ENCODE measurements around the gene MRGPRE.

MRGPRE gene

DNA sequence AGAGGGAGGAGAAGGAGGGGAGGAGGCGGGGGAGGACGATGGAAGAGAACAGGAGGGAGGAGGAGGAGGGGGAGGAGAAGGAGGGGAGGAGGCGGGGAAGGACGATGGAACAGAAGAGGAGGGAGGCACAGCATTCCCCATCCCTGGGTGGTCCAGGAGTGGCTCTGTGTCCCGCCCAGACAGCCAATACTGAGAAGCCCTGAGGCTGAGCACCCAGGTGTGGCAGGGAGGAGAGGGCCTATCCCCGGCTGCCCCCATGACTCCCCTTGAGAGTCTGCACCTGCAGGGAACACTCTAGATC lies 717 bp downstream of the MRGPRE start:
- Histone ChIP-seq H3K27ac (no peak overlapping the region), H3K36me3 (ENCODE audit: control insufficient read depth, insufficient read depth, low read length) (no peaks in the 10 kb centered on the region), H2AFZ (no peak overlapping the region), H3K27me3 (ENCODE audit: control insufficient read depth, insufficient read depth, low read length) (no peaks in the 10 kb centered on the region), H3K4me1 (no peaks in the 10 kb centered on the region), H3K9me3 (ENCODE audit: control insufficient read depth, low read length) (no peaks in the 10 kb centered on the region), H3K79me2 (no peaks in the 10 kb centered on the region), H3K4me3 (ENCODE audit: low read depth, low read length) (no peak overlapping the region), H3K9ac (no peak overlapping the region), H3K4me2 (ENCODE audit: low read length) (no peak overlapping the region)
- TF ChIP-seq, protein P1, sequence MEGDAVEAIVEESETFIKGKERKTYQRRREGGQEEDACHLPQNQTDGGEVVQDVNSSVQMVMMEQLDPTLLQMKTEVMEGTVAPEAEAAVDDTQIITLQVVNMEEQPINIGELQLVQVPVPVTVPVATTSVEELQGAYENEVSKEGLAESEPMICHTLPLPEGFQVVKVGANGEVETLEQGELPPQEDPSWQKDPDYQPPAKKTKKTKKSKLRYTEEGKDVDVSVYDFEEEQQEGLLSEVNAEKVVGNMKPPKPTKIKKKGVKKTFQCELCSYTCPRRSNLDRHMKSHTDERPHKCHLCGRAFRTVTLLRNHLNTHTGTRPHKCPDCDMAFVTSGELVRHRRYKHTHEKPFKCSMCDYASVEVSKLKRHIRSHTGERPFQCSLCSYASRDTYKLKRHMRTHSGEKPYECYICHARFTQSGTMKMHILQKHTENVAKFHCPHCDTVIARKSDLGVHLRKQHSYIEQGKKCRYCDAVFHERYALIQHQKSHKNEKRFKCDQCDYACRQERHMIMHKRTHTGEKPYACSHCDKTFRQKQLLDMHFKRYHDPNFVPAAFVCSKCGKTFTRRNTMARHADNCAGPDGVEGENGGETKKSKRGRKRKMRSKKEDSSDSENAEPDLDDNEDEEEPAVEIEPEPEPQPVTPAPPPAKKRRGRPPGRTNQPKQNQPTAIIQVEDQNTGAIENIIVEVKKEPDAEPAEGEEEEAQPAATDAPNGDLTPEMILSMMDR (IDR thresholded peaks at IDR 0.05): no peak

DNA sequence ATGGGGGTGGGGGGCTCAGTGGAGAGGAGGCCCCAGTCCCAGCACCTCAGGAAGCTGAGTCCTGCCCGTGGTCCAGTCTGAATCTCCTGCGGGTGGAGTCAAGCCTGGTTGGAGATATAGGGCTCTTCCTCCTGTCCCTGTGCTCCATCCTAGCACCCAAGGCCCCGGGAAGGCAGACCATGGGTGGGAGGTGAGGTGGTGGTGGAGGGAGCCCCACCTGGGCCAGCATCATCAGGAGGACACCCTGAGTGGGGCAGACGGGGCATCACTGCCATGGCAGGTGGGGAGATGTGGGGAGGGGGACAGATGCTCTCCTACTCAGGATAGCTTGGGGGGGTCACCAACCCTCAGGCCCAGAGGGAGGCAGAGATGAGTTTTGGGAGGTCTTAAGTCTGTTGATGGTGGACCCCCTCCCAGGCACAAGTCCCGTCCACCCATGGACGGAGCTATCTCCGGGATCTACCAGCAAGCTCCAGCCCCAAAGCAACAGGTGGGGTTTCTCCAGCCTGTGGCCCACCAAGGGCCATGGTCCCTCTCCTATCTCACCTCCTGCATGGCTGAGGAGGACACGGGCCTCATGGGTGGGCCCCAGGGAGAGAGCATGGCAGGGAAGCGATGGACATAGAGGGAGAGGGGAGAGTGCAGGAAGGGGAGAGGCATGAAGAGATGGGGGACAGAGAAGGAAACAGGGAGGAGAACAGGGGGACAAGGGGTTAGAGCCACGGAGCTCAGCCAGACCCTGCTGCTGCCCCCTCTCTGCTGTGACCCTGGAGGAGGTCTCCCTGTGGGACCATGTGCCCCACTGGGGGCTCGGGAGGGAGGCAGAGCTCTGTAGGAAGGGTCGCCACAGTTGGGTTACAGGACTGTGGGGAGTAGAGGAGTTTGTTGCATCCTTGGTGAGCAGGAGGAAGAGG lies 1.3 kb downstream of the MRGPRE start:
- H3K4me3 ChIP-seq (ENCODE audit: low read depth, low read length): no peak overlapping the region
- no peak overlapping the region for H3K9ac ChIP-seq
- H3K79me2 ChIP-seq: no peaks in the 10 kb centered on the region
- TF ChIP-seq, protein P1 (IDR thresholded peaks at IDR 0.05): no peak
- H3K27ac ChIP-seq: no peak overlapping the region
- H3K36me3 ChIP-seq (ENCODE audit: control insufficient read depth, insufficient read depth, low read length): no peaks in the 10 kb centered on the region
- H3K9me3 ChIP-seq (ENCODE audit: control insufficient read depth, low read length): no peaks in the 10 kb centered on the region
- H3K4me2 ChIP-seq (ENCODE audit: low read length): no peak overlapping the region
- H3K4me1 ChIP-seq: no peaks in the 10 kb centered on the region
- no peaks in the 10 kb centered on the region for H3K27me3 ChIP-seq (ENCODE audit: control insufficient read depth, insufficient read depth, low read length)
- no peak overlapping the region for H2AFZ ChIP-seq

DNA sequence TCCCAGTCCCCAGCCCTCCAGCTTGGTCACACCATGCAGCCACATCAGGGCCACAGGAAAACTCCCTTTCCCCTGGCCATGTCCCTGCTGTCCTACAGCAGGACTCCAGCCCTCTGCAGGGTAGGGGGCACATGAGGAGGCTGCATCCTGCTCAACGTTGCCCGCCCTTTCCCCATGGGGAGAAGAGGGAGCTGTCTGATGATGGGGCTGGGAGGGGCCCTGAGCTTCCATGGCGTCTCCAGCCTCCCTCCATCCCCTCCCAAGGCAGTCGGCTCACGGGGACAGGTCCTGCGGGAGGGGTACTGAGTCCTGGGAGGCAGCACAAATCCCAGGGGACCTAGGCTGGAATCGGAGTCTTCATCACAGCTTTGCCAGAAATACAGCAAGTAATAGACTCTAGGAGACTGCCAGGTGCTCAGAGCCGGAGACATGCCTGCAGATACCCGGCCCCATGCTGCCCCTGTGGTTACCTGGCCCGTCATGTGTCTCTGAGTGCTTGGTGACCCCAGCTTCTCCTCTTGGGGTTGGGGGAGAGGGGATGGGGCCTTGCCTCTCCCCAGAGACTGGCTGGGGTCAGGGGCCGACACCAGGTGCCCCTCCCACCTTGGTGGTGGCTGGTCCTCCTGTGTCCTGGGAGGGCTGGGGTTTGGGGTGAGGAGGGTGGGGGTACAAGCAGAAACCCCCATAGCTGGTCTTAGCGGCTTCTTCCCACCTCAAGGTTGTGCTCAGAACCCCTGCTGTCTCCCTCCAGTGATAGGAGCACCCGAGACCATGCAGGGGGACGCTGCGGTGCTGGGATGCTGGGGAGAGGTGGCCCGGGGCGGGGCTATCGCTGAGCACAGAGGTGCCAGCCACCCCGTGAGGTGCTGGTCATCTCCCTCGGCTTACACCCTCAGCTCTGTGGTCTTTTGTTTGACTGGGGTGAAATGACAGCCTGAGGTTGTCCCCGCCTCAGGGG lies 2.3 kb downstream of the MRGPRE start:
- Histone ChIP-seq H2AFZ (no peak overlapping the region), H3K36me3 (ENCODE audit: control insufficient read depth, insufficient read depth, low read length) (no peaks in the 10 kb centered on the region), H3K4me2 (ENCODE audit: low read length) (no peak overlapping the region), H3K4me3 (ENCODE audit: low read depth, low read length) (no peak overlapping the region), H3K27ac (no peak overlapping the region), H3K4me1 (no peaks in the 10 kb centered on the region), H3K9me3 (ENCODE audit: control insufficient read depth, low read length) (no peaks in the 10 kb centered on the region), H3K9ac (no peak overlapping the region), H3K27me3 (ENCODE audit: control insufficient read depth, insufficient read depth, low read length) (no peaks in the 10 kb centered on the region), H3K79me2 (no peaks in the 10 kb centered on the region)
- TF ChIP-seq, protein P1 (IDR thresholded peaks at IDR 0.05): no peak

DNA sequence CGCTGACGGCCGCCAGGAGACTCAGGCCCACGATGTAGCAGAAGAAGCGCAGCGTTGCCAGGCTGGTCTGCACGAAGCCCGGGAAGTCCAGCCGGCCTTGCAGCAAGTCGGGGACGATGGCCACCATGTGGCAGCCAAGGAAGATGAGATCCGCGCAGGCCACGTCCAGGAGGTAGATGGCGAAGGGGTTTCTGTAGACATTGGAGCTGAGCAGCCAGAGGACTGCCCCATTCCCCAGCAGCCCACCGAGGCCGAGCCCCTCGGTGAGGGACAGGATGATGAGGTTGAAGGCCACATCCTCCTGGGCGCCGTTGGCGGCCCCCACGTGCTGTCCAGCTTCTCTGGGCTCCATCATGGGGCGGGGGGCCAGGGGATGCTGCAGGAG lies 3.8 kb downstream of the MRGPRE start:
- no peak overlapping the region for H3K27ac ChIP-seq
- H3K4me2 ChIP-seq (ENCODE audit: low read length): no peak overlapping the region
- H3K27me3 ChIP-seq (ENCODE audit: control insufficient read depth, insufficient read depth, low read length): no peaks in the 10 kb centered on the region
- no peaks in the 10 kb centered on the region for H3K4me1 ChIP-seq
- H3K36me3 ChIP-seq (ENCODE audit: control insufficient read depth, insufficient read depth, low read length): no peaks in the 10 kb centered on the region
- TF ChIP-seq, protein P1 (IDR thresholded peaks at IDR 0.05): no peak
- H3K9ac ChIP-seq: no peak overlapping the region
- H3K9me3 ChIP-seq (ENCODE audit: control insufficient read depth, low read length): no peaks in the 10 kb centered on the region
- no peaks in the 10 kb centered on the region for H3K79me2 ChIP-seq
- no peak overlapping the region for H2AFZ ChIP-seq
- no peak overlapping the region for H3K4me3 ChIP-seq (ENCODE audit: low read depth, low read length)

Measured in parathyroid adenoma (tissue), 2 donors.